Stimulated activated CD4-positive, alpha-beta T cell treated with anti-CD3 and anti-CD28 coated beads, Interleukin-1b, Interleukin-23, amount 100 ng/mL, for 1 hour (primary cell): Measurements from ENCODE around the gene RHD.
A peak's percentile ranks its signal among the peaks of the same experiment; 100 is the strongest.
"Not testable (repeated sequence)": the region's sequence is repeated elsewhere in the genome, so short reads cannot be mapped to it uniquely, and the experiment has no call there.

Experiments used
- DNase-seq, 2 donors: peaks; one replicate each; pipeline ENCODE4 v3.0.0-alpha.2; 2020; ENCODE audit warnings: low read depth in 2 of 2

Gene RHD

GRCh38 chr1:25272238-25272637 is at the start of gene RHD:
TSS of gene RHD (plus strand) at chr1:25272509. CDS start at chr1:25272548, 39 bp downstream.
- not testable (repeated sequence) for DNase-seq

GRCh38 chr1:25222606-25223005 is 49.7 kb upstream of the RHD start:
- no peak for DNase-seq

GRCh38 chr1:25223471-25223870 is 48.8 kb upstream of the RHD start:
- DNase-seq = no peak

GRCh38 chr1:25232027-25232865 is 40.1 kb upstream of the RHD start, which contains the start of gene SYF2:
TSS of gene SYF2 (minus strand) at chr1:25232502. CDS start at chr1:25232467, 35 bp downstream.
- DNase-seq = peak; percentile 70 to 73

- DNase-seq = peak in 1 of 2 donors; percentile 11
These were observed 39.2 kb upstream of the RHD start for GRCh38 chr1:25232866-25233784.

GRCh38 chr1:25235411-25235810 is 36.9 kb upstream of the RHD start:
- DNase-seq = not testable (repeated sequence)

GRCh38 chr1:25236261-25236660 is 36.0 kb upstream of the RHD start:
- not testable (repeated sequence) for DNase-seq

- DNase-seq = no peak
These were observed 34.3 kb upstream of the RHD start for GRCh38 chr1:25238046-25238445.

- DNase-seq = peak; percentile 63 to 66
These were observed 32.4 kb upstream of the RHD start for GRCh38 chr1:25239681-25240541.

GRCh38 chr1:25243907-25244306 is 28.4 kb upstream of the RHD start:
- DNase-seq = no peak

- DNase-seq = no peak
These were observed 26.9 kb upstream of the RHD start for GRCh38 chr1:25245393-25245792.

- DNase-seq = no peak
These were observed 26.3 kb upstream of the RHD start for GRCh38 chr1:25245809-25246599.

- no peak for DNase-seq
These were observed 25.7 kb upstream of the RHD start for GRCh38 chr1:25246600-25247023.

- peak; percentile 99 to 100 for DNase-seq
These were observed 25.1 kb upstream of the RHD start, which contains the start of gene RSRP1 for GRCh38 chr1:25247024-25247828. TSS of gene RSRP1 (minus strand) at chr1:25247454. CDS start at chr1:25246963, 491 bp downstream.

GRCh38 chr1:25247829-25248754 is 24.2 kb upstream of the RHD start:
- DNase-seq = no peak

- no peak for DNase-seq
These were observed 18.4 kb upstream of the RHD start for GRCh38 chr1:25253911-25254310.

- no peak for DNase-seq
These were observed 16.4 kb upstream of the RHD start for GRCh38 chr1:25255706-25256577.

GRCh38 chr1:25256578-25256965 is 15.7 kb upstream of the RHD start:
- DNase-seq = no peak
